OCI-M2 (cell line): ENCODE measurements around the gene STRN4.
"Not testable (repeated sequence)": the region's sequence is repeated elsewhere in the genome, so short reads cannot be mapped to it uniquely, and the experiment has no call there.

Experiments used
- DNase-seq: peaks from one replicate; lab custom pipeline; 2025; ENCODE audit not compliant: unreplicated experiment; lab: John Stamatoyannopoulos, UW

Gene STRN4

GRCh38 chr19:46775642-46776258 is 29.5 kb upstream of the STRN4 start:
- no peak for DNase-seq

DNA sequence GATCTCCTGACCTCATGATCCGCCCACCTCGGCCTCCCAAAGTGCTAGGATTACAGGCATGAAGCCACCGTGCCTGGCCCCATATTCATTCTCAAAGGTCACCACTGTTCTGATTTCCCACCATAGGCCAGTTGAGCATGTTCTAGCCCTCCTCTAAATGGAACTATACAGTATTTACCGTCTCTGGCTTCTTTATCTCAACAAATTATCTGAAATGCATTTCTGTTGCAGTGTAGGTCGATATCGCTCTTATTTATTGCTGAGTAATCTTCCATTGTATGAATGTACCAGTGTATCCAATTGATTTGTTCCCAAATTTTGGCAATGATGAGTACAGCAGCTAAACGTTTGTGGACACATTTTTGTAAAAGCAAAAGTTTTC is 26.8 kb upstream of the STRN4 start:
- DNase-seq, result no peak

DNA sequence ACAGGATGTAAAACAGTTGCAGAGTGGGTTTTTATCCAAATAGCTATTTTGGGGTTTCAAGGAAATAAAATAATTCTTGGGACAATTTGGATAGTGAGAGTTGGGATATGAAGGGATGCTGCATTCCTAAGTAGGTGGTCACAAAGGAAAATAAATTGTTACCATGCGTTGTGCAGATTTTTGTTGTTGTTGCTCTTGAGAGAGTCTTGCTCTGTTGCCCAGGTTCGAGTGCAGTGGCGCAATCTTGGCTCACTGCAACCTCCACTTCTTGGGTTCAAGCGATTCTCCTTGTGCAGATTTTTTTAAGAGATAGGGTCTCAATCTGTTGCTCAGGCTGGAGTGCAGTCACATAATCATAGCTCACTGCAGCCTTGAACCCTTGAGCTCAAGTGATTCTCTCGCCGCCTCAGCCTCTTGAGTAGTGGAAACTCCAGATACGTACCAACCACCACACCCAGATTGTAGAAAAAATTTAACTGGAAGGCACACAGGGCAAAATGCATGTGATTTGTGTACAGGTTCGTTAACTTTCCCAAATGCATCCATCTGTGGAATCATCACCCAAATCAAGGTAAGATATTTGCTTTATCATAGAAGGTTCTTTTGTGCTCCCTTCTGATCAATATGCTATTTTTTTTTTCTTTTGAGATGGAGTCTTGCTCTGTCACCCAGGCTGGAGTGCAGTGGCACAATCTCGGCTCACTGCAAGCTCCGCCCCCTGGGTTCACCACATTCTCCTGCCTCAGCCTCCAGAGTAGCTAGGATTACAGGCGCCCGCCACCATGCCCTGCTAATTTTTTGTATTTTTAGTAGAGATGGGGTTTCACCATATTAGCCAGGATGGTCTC is 26.1 kb upstream of the STRN4 start:
- DNase-seq, result no peak

- DNase-seq, result not testable (repeated sequence)
Measured at GRCh38 chr19:46768746-46769145, 22.5 kb upstream of the STRN4 start.

DNA sequence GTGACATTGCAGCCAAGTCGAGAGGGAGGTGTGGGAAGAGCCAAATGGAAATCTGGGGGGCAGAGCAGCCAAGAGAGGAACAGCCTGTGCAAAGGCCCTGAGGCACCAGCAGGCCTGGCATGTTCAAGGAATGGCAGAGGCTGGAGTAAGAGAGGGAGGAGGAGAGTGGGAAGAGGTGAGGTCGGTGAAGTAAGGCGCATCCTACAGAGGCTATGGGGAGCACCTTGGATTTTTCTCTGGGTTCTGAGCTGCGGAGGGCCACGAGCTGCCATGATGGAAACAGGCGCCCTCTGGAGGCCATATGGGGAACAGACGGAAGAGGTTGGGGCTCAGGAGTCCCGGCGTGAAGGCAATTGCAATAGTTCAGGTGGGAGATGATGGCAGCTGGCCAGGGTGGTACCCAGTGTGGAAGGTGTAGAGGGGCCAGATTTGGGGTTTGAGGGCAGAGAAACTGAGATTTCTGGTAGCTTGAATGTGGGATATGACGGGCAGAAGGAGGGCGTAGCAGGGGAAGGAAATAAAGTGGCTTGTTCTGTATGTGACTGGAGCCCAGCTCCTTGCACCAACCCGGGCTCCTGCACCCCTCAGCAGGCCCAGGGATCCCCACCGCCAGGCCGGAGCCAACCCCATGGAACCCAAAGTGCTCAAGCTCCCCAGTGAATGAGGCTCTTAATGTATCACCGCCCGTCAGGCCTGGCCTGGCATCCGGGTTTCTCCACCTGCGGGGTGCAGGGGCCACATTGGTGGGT is 20.5 kb upstream of the STRN4 start:
- no peak for DNase-seq

DNA sequence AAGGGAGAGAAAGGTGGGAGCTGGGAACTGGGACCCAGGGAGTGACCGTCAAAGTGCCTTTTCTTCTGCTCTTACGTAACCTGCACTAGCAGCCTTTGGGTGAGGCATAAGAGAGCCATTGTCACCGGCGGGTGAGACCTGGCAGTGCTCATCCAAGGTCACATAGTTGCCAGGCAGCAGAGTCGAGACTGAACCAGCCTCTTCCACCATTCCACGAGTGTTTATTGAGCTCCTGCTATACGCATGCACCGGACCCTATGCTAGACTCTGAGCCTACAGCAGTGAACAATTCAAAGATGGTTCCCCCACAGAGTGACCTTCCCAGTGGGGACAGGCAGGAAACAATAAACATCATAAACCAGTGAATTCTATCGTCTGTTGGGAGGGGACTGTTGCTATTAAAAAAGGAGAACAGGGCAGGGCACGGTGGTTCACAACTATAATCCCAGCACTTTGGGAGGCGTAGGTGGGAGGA is 18.6 kb upstream of the STRN4 start:
- DNase-seq, result no peak

DNA sequence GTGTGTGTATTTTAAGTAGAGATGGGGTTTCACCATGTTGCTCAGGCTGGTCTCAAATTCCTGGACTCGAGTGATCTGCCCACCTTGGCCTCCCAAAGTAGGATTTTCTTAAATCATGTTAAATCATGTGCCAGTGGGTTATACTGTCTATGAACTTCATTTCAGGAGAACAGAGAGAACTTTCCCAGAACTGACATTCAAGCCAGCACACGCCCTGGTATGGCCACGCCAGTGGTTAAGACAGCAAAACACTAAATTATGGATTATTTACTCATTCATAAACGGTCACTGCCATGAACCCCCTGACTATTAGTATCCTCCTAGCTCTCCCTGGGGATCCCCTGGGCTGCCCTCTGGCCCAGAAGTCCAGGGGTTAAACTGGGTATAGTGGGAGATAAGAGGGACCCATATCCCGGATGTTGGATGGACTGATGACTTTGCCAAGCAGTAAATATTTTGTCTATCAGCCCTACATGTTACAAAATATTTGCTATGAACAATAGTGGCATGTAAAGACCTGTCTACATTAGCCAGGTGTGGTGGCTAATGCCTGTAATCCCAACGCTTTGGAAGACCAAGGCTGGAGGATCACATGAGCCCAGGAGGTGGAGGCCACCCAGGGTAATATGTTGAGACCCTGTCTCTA is 16.1 kb upstream of the STRN4 start:
- DNase-seq, result no peak

GRCh38 chr19:46761418-46761831 is 15.2 kb upstream of the STRN4 start:
- no peak for DNase-seq

- DNase-seq, result not testable (repeated sequence)
Measured at GRCh38 chr19:46760897-46761296, 14.6 kb upstream of the STRN4 start.

- no peak for DNase-seq
Measured at GRCh38 chr19:46760363-46760762, 14.1 kb upstream of the STRN4 start.

GRCh38 chr19:46759817-46760333 is 13.6 kb upstream of the STRN4 start:
- no peak for DNase-seq

GRCh38 chr19:46759206-46759605 is 13.0 kb upstream of the STRN4 start:
- DNase-seq, result no peak

- DNase-seq, result no peak
Measured at GRCh38 chr19:46756544-46756888, 10.3 kb upstream of the STRN4 start.

- no peak for DNase-seq
Measured at GRCh38 chr19:46755853-46756543, 9.7 kb upstream of the STRN4 start.

- no peak for DNase-seq
Measured at GRCh38 chr19:46755077-46755852, 9.0 kb upstream of the STRN4 start.

DNA sequence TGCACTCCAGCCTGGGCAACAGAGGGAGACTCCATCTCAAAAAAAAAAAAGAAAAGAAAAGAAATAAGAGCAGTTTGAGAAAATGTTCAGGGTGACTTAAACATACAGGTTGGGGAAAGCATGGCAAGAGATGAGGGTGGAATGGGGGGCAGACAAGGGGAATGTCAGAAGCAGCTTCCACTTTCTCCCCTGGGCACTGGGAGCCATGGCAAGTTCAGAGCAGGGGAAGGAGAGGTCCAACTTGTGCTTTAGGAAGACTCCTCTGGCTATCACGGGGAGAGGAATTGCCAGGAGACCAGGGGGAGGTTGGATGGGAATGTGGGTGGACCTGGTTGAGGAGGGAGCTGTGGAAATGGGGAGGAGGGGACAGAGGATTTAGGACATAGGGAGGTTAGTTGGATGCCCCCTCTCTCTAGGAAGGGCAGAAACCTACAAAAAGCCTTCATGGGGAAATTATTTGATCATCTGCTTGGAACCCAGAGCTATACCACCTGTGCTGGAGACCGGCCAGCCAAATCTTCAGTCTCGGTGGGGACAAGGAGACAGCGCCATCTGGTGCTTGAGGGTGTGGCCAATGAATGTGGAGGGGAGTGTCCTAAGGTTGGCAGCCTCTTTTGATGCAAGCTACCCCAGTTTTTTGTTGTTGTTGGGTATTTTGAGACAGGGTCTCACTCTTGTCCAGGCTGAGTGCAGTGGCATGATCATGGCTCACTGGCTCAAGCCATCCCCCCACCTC is 7.3 kb upstream of the STRN4 start:
- DNase-seq, result no peak

DNA sequence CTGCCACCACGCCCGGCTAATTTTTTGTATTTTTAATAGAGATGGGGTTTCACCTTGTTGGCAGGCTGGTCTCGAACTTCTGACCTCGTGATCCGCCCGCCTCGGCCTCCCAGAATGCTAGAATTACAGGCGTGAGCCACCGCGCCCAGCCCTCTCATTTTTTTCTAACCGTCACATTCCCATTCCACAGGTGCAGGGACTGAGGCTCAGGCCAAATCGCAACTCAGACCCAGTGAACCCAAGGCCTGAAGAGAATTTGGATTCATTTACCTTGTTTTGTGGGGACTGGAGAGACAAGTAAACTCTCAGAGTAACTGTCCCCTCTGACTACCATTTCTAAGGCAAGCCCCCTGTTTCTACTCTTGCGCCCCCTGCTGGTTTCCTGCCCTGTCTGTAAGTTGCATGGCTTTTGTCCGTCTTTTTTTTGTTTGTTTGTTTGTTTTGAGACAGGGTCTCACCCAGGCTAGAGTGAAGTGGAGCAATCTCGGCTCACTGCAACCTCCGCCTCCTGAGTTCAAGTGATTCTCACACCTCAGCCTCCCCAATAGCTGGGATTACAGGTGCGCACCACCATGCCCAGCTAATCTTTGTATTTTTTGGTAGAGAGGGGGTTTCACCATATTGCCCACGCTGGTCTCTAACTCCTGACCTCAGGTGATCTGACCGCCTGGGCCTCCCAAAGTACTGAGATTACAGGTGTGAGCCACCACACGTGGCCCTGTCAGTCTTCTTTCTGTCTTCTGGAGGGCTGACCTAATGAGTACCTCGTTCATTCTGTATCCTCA is 2.3 kb upstream of the STRN4 start:
- DNase-seq, result peak; percentile 57

DNA sequence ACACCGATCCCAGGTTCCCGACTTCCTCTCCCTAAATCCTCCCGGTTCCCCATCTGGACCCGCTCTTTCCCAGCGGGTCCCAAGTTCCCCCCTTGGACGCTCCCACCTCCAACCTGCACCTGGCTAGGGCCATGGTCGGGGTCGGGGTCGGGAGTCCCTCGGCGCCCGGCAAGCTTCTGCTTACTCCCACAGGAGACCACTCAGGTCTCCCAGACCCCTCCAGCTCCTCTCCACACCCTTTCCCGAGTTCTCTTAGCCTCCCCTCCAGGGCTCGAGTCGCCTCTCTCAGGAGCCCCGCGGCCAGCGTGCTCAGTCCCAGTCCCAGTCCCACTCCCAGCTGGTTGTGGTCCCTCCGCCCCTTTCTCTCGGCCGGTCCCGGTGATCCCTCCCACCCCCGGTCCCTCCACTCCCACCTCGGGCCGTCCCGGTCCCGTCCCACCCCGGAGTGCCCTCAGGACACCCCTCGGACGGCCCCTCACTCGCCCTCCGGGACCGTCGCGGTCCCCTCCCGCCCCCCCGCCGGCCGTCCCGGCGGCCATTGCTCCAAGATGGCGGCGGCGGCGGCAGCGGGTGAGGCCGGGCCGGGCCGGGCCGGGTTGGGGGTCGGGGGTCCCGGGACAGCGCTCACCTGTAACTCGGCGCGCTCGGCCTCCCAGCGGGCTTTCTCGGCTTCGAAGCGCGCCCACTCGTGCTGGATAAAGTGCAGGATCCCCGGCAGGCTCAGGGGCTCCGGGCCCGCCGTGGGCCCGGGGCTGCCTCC is 549 bp downstream of the STRN4 start, which contains the start of gene FKRP:
Gene FKRP (plus strand): TSS at position 537 of the 760 bp plus-strand sequence. CDS start 9,394 bp downstream, outside the sequence.
- DNase-seq, result no peak
